NCI-H146 treated with DMSO at 0.1 percent for 48 hours (cell line): ENCODE data around the gene GDE1.

Experiments
- DNase-seq: peaks from one replicate; lab custom pipeline; 2025; ENCODE audit not compliant: unreplicated experiment; lab: John Stamatoyannopoulos, UW

Gene GDE1

DNA sequence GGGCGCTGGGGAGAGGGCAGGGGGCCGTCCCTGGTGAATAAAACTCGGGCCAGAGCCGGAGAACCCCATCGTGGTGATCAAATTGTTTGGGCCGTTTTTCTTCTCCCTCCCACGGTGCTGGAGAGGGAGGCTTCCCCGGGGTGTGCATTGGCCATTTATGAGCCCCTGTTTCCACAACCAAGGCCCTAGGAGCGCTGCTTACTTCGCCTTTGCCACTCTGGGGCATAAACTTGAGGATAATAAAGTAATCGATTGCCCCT lies 2.4 kb upstream of the GDE1 start:
- no peak for DNase-seq

- DNase-seq = peak; percentile 96
Measured at GRCh38 chr16:19523559-19524355, 1.9 kb upstream of the GDE1 start, which contains the start of gene CCP110. TSS of gene CCP110 (plus strand) at chr16:19523942. CDS start at chr16:19527882, 3,940 bp downstream.

DNA sequence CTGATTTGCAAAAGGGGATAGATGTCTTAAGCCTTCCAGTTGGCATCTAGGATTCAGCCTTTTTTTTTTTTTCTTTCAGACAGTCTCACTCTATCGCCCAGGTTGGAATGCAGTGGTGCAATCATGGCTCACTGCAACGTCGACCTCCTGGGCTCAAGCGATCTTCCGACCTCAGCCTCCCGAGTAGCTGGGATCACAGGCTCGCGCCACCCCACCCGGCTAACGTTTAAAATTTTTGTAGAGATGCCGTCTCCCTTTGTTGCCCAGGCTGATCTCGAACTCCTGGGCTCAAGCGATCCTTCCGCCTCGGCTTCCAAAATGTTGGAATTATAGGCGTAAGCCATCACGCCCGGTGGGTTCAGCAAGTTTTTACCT lies 1.3 kb upstream of the GDE1 start:
- DNase-seq = no peak

- no peak for DNase-seq
Measured at GRCh38 chr16:19522760-19523159, 862 bp upstream of the GDE1 start.

DNA sequence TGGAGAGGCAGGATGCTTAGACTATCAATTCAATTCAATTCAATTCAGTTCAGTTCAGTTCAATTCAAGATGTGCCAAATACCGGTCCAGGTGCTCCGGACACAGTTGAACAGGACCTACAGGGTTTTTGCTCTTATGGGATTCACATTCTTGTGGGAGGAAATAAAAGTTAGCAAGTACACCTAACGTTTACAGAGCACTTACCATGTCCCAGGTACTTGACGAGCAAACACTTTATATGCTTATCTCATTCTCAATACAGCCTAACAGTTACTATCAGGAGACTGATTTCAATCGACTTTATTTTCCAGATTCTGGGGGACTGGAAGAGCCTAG lies 467 bp upstream of the GDE1 start:
- no peak for DNase-seq

GRCh38 chr16:19520861-19521331 lies 1.0 kb downstream of the GDE1 start:
- DNase-seq = no peak

GRCh38 chr16:19518388-19518787 lies 3.5 kb downstream of the GDE1 start:
- DNase-seq = no peak

DNA sequence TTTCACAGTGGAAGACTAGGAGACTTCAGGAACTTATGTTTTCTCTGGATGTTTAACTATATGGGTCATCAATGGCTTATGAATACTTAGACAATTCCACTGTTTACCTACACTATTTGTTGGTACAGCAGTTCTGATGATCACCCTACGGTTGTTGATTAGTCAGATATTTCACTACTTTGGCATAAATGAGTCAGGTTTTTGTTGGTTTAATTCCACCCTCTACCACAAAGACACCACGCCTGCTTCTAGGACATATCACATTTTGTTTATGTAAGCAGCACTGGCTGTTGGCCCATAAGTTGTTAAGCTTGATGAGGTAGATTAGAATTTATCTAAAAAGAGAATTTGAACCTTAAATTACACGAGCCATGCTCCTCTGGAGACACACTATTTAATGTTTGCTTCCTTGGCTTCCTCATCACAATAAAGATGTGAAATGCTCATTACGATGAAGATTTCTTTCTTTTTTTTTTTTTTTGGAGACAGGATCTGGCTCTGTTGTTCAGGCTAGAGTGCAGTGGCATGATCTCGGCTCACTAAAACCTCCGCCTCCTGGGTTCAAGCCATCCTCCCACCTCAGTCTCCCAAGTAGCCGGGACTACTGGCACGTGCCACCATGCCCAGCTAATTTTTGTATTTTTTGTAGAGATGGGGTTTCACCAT lies 4.3 kb downstream of the GDE1 start:
- no peak for DNase-seq

- no peak for DNase-seq
Measured at GRCh38 chr16:19515757-19516156, 6.1 kb downstream of the GDE1 start.

GRCh38 chr16:19513377-19514053 lies 8.4 kb downstream of the GDE1 start:
- DNase-seq = no peak

GRCh38 chr16:19512297-19512696 lies 9.6 kb downstream of the GDE1 start:
- no peak for DNase-seq

DNA sequence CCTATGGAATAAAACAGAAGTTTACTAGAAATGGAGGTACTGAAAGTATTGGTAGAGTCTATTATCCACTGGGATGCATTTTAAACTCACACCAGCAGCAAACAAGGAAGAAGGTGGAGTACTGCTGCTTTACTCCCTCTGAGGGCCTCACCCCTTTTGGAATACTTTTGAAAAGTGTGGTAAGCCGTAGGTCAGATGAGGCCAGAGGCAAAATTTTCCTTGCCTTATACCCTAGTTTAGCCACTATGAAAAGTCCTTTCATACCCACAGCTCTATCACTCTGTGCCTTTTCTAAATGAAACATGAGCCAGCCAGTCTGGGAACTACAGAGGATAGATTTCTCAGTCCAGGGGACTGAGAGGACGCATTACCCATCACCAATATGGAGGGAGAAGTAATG lies 14.0 kb downstream of the GDE1 start:
- DNase-seq = no peak

- DNase-seq = no peak
Measured at GRCh38 chr16:19506965-19507364, 14.9 kb downstream of the GDE1 start.

DNA sequence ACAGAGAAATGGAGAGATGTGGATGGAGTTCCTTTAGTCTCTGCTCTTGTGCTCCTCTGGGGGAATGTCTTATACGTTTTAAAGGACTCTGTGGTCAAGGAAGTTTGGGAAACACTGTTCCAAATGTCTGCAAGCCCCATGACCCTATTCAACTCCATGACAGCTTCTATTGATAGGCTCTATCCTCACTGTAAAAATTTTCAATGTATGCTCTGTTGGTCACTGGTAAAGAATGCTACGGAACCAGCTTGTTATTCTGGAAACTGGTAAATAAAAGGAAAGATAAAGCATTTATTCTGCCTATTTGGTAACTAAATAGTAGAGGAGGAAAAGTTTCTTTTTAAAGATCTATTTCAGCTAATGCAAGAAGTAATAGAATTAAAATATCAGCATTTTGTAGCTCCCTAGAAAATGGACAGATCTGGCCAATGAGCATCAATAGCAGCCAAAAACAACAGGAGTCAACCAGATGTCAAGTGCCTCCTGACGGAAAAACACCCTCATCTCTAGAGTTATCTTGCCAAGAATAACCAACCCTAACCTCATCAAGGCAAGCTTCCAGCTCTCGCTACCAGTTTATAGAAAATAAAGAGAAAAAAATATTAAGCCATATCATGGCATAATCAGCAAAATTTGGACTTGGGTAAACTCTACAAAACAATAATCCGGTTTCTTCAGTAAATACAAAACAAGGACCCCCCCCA lies 16.1 kb downstream of the GDE1 start:
- DNase-seq = no peak

DNA sequence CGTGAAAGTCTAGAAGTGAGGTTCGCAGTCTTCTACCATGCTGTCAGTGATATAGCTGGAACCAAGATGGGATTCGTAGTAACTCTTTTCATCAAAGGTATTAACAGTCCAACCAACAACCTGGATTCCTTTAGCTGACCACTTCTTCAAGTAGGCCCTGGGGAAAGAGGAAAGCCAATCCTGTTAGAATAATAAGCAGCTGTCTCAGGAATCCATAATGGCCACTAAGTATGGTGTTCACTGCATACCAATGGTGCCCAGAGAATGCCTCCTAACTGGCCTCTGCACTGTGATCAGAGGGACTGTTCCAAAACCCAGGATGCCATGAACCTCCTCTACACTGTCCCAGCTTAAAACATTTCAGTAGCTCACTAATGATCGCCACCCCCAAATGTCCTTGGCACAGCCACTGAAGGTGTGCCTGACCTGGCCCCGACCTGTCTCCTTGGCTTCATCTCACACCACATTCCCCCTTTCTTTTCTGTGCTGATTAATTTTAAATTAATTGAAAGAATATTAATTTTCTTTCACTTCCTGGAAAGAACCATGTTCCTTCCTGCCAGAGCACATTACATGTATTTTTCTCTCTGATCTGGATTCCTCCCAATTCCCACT lies 18.3 kb downstream of the GDE1 start:
- no peak for DNase-seq

DNA sequence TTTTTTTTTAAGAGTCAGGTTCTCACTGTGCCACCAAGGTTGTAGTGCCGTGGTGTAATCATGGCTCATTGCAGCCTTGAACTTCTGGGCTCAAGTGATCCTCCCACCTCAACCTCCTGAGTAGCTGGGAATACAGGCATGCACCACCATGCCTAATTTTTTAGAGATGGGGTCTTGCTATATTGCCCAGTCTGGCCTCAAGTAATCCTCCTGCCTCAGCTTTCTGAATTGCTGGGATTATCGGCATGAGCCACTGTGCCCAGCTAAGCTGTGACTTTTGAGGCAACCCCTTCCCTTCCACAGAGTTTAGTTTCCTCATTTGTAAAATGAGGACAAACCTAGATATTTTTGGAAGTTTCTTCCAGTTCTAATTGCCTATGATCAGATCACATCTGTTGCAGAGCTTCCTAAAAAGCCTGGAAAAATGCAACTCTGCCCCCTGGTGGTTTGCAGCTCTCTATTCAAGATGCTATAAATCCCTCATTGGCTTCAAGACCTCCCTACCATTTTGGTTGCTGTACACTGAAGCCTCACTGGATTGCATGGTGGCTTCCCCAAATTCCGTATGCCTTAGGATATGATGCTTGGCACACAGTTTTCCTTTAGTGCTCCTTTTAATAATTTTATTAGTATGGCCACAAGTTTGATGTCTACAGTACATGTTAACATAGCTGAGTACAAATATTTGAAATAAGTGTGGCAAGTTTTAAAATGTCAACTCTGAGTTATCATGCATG lies 19.3 kb downstream of the GDE1 start:
- peak; percentile 38 for DNase-seq

GRCh38 chr16:19499481-19499880 lies 22.4 kb downstream of the GDE1 start:
- DNase-seq = no peak

GRCh38 chr16:19499006-19499405 lies 22.9 kb downstream of the GDE1 start:
- DNase-seq = no peak

DNA sequence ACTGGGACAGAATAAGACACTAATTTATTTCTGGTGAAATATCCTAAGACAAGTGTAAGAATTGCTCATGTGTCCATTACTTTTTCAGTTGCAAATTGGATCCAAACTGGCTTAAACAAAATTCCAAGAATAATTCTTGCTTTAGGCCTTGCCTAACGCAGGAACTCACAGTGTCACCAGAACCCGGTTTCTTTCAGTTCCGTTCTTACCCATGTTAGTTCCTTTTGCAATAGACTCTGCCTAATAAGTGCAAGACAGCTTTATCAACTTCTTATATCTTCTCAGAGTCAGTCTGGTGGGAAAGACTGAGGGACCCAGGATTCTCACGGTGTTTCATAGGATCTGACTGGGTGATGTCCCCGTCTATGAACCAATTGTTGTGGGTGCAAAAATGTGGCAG lies 24.7 kb downstream of the GDE1 start:
- no peak for DNase-seq

GRCh38 chr16:19490619-19491018 lies 31.3 kb downstream of the GDE1 start:
- DNase-seq = no peak

GRCh38 chr16:19488213-19488640 lies 33.7 kb downstream of the GDE1 start:
- no peak for DNase-seq
